DOHH2 (cell line): ENCODE results near the gene EMP3.
"Not testable (repeated sequence)": the region's sequence is repeated elsewhere in the genome, so short reads cannot be mapped to it uniquely, and the experiment has no call there.

Experiments used
- H3F3A ChIP-seq: fragments of 200-600 bp; sonication (generic), shearing (Covaris generic); 2 replicates; pipeline ENCODE4 v1.6.0; 2016; ENCODE audit warnings: antibody characterized with exemption, mild to moderate bottlenecking; ENCODE audit not compliant: control insufficient read depth, insufficient read depth
- H3K27ac ChIP-seq: fragments of 200-600 bp; sonication (generic); 2 replicates; pipeline ENCODE4 v1.5.1; 2014; ENCODE audit warnings: low read depth, mild to moderate bottlenecking, low read length, moderate library complexity
- H3K27me3 ChIP-seq: fragments of 200-600 bp; sonication (generic); 2 replicates; pipeline ENCODE4 v1.6.1; 2014; ENCODE audit warnings: mild to moderate bottlenecking, low read length, mixed read lengths; ENCODE audit not compliant: control insufficient read depth
- H3K36me3 ChIP-seq: fragments of 200-600 bp; sonication (generic); 2 replicates; pipeline ENCODE4 v1.6.1; 2014; ENCODE audit warnings: mild to moderate bottlenecking, low read length, moderate library complexity, mixed read lengths; ENCODE audit not compliant: control insufficient read depth
- H3K4me1 ChIP-seq: fragments of 200-600 bp; sonication (generic); 2 replicates; pipeline ENCODE4 v1.6.1; 2014; ENCODE audit warnings: mild to moderate bottlenecking, low read length, mixed read lengths; ENCODE audit not compliant: control insufficient read depth
- H3K4me2 ChIP-seq: fragments of 200-600 bp; sonication (generic); 2 replicates; pipeline ENCODE4 v1.6.0; 2014; ENCODE audit warnings: mild to moderate bottlenecking, low read length, moderate library complexity
- H3K4me3 ChIP-seq: fragments of 200-600 bp; sonication (generic); 2 replicates; pipeline ENCODE4 v1.5.1; 2014; ENCODE audit warnings: mild to moderate bottlenecking, low read length, mixed read lengths
- H3K79me2 ChIP-seq: fragments of 200-600 bp; sonication (generic); 2 replicates; pipeline ENCODE4 v1.6.1; 2014; ENCODE audit warnings: mild to moderate bottlenecking, low read length, mixed read lengths; ENCODE audit not compliant: control insufficient read depth
- H3K9me2 ChIP-seq: fragments of 200-600 bp; sonication (generic); replicated peaks from 2 replicates; pipeline ENCODE4 v1.6.1; 2014; ENCODE audit warnings: mild to moderate bottlenecking, low read length, mixed read lengths; ENCODE audit not compliant: control insufficient read depth
- H3K9me3 ChIP-seq: fragments of 200-600 bp; sonication (generic); 2 replicates; pipeline ENCODE4 v1.6.1; 2014; ENCODE audit warnings: antibody characterized with exemption, low read length, mixed read lengths; ENCODE audit not compliant: control insufficient read depth, insufficient read depth
- H4K20me1 ChIP-seq: fragments of 200-600 bp; sonication (generic); 2 replicates; pipeline ENCODE4 v1.6.0; 2014; ENCODE audit warnings: low read depth, mild to moderate bottlenecking, antibody characterized with exemption, low read length, moderate library complexity; ENCODE audit not compliant: control insufficient read depth, insufficient read depth
- EZH2phosphoT487 ChIP-seq: fragments of 200-600 bp; sonication (generic); IDR thresholded peaks from 2 replicates; pipeline ENCODE4 v1.6.1; 2017; ENCODE audit warnings: borderline replicate concordance, mild to moderate bottlenecking, antibody characterized with exemption, low read length, moderate library complexity, mixed read lengths
- TF ChIP-seq, protein P1 (sequence below): fragments of 200-600 bp; sonication (generic); IDR thresholded peaks from one replicate; pipeline ENCODE4 v1.5.1; 2014; ENCODE audit warnings: antibody characterized with exemption, mild to moderate bottlenecking, low read depth, low read length; ENCODE audit not compliant: poor library complexity, severe bottlenecking

EMP3 gene

DNA sequence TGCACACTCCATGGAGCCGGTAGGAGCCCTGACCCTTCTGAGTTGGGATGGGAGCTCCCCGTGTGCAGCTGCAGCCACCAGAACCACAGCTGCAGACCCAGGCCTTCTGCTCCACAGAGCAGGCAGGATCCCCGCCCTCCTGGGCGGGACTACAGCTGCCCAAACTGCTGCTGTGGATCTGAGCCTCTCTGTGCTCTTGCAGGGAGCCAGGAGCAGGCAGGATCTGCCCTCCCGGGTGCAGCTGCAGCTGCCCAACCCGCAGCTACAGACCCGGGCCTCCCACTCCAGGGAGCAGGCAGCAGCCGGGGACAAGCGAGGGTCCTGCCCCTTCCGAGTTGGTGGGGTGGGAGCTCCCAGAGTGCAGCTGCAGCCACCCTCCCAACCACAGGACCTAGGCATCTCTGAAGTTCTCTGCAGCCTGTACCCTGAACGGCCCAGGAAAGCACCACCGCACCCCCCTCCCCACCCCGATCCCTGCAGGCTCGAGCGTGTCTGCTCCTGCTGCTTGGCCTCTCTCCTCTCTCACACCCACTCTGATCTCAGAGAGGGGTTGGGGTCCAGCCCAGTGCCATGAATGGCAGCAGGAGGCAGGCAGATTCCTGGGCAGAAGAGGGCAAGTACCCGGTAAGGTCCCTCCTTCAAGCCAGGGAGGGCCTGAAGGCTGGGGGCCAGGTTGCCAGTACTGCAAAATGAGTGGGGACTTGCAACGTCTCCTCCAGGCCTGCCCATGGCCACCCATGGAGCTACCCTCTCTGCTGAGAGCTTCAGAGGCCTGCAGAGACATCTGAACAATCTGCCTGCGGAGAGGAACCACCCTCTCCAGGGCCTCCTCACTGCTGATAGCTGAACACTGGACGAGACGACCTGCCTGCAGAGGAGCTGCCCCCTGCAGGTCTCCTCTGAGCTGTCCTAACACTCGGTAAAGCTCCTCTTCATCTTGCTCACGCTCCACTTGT, 16.4 kb upstream of the EMP3 start:
- Histone ChIP-seq H3K4me3 (no peak overlapping the region), H3K79me2 (no peaks in the 10 kb centered on the region)

DNA sequence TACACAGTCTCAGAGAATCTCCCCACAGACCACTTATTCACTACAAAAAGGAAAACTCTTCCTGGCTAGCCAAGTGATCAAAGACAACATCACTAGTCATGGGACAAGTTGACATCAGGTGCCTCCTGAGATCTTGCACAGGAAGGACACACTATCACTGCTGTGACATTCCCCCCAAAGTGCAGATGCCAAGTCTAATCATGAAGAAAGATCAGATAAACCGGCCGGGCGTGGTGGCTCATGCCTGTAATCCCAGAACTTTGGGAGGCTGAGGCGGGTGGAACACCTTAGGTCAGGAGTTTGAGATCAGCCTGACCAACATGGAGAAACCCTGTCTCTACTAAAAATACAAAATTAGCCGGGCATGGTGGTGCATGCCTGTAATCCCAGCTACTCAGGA, 15.6 kb upstream of the EMP3 start:
- H3K4me2 ChIP-seq, H3K4me3 ChIP-seq, H3K4me1 ChIP-seq, H3K27me3 ChIP-seq, H3F3A ChIP-seq, H3K9me2 ChIP-seq, H3K27ac ChIP-seq, H3K9me3 ChIP-seq, H4K20me1 ChIP-seq, H3K36me3 ChIP-seq, H3K79me2 ChIP-seq: not testable (repeated sequence)

More for the DNA sequence above, 16.4 kb upstream of the EMP3 start:
- Histone ChIP-seq H3K36me3 (no peaks in the 10 kb centered on the region), H3F3A (no peaks in the 10 kb centered on the region), H3K27me3 (peaks cover 6% of the 10 kb centered on the region; the same call in 1 of the 2 replicates), H3K9me3 (no peaks in the 10 kb centered on the region), H4K20me1 (no peaks in the 10 kb centered on the region), H3K4me2 (no peak overlapping the region), H3K9me2 (no peaks in the 10 kb centered on the region), H3K27ac (no peak overlapping the region), H3K4me1 (peaks cover 7% of the 10 kb centered on the region; the same call in 1 of the 2 replicates)
- no peak for TF ChIP-seq EZH2phosphoT487
- TF ChIP-seq, protein P1, sequence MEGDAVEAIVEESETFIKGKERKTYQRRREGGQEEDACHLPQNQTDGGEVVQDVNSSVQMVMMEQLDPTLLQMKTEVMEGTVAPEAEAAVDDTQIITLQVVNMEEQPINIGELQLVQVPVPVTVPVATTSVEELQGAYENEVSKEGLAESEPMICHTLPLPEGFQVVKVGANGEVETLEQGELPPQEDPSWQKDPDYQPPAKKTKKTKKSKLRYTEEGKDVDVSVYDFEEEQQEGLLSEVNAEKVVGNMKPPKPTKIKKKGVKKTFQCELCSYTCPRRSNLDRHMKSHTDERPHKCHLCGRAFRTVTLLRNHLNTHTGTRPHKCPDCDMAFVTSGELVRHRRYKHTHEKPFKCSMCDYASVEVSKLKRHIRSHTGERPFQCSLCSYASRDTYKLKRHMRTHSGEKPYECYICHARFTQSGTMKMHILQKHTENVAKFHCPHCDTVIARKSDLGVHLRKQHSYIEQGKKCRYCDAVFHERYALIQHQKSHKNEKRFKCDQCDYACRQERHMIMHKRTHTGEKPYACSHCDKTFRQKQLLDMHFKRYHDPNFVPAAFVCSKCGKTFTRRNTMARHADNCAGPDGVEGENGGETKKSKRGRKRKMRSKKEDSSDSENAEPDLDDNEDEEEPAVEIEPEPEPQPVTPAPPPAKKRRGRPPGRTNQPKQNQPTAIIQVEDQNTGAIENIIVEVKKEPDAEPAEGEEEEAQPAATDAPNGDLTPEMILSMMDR: peak; percentile 45

DNA sequence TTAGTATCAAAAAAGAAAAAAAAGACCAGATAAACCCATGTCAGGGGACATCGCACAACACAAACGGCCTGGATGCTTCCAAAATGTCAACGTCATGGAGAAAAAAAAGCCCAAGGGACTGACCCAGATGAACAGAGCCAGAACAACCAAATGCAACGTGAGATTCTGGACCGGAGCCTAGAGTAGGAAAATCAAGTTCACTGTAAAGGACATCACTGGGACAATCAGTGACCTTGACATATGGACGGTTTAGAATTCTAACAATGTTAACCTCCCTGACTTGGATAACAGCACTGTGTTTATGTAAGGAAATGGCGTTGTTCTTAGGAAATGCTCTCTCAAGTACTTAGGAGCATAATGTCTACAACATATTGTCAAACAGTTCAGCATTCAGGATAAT, 15.1 kb upstream of the EMP3 start:
- Histone ChIP-seq H3K36me3 (no peaks in the 10 kb centered on the region), H3K4me2 (no peak overlapping the region), H3F3A (no peaks in the 10 kb centered on the region), H3K79me2 (no peaks in the 10 kb centered on the region), H3K9me2 (no peaks in the 10 kb centered on the region), H3K9me3 (no peaks in the 10 kb centered on the region), H3K4me1 (peaks cover 7% of the 10 kb centered on the region; the same call in 1 of the 2 replicates), H3K27ac (no peak overlapping the region), H3K4me3 (no peak overlapping the region), H4K20me1 (no peaks in the 10 kb centered on the region), H3K27me3 (0 out of 2 replicates have a peak, but pooled peaks cover 3% of the 10 kb centered on the region)
- no peak for TF ChIP-seq EZH2phosphoT487
- TF ChIP-seq, protein P1: no peak

DNA sequence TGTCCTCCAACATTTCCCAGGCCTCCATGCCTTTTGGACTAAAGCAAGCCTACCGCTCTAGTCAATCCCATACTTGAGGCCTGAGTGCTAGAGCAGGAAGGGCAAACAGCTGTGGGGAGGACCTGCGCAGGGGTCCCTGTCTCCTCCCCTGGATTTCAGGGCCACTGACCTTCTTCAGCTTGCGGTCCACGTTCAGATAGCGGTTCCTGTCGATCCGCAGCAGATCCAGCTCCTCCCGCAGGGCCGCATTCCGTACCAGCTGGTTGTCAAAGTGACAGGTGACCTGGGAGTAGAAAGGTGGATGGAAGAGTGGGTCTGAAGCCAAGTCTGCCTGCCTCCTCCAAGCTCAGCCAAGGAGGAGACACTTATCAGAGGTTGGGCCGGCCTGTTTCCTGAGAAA, 14.0 kb upstream of the EMP3 start:
- H3K9me2 ChIP-seq: no peaks in the 10 kb centered on the region
- no peak overlapping the region for H3K27ac ChIP-seq
- H3K9me3 ChIP-seq: no peaks in the 10 kb centered on the region
- H3F3A ChIP-seq: no peaks in the 10 kb centered on the region
- TF ChIP-seq EZH2phosphoT487: no peak
- TF ChIP-seq, protein P1: no peak
- no peaks in the 10 kb centered on the region for H3K79me2 ChIP-seq
- H3K27me3 ChIP-seq: no peaks in the 10 kb centered on the region
- H4K20me1 ChIP-seq: no peaks in the 10 kb centered on the region
- H3K36me3 ChIP-seq: no peaks in the 10 kb centered on the region
- H3K4me2 ChIP-seq: no peak overlapping the region
- no peak overlapping the region for H3K4me3 ChIP-seq
- H3K4me1 ChIP-seq: peaks cover 7% of the 10 kb centered on the region; the same call in 1 of the 2 replicates
